ENCODE measurements around the gene FRAS1.

FRAS1 gene

DNA sequence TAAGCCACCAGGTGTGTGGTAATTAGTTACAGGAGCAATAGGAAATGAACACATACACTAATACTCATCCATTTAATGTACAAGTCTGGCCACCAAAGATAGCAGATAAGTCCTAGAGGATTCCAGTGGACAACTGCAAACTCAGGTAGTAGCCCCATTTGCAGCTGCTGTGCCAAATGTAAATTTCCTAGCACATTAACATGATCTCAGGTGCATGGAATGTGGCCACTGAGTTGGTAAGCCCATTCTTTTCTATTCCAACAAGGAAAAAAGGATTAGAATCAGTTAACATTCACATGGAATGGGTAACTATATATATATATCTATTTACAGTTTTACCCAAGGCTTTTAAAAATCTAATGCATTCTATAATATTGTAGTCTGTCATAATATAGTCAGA, 23.3 kb upstream of the FRAS1 start:
- Mint-ChIP-seq H3K27ac (no peak overlapping the region), H3K9me3 (peaks cover 4% of the 10 kb centered on the region), H3K4me3 (no peak overlapping the region), H3K36me3 (ENCODE audit: low read depth) (no peaks in the 10 kb centered on the region), H3K4me1 (no peaks in the 10 kb centered on the region), H3K27me3 (ENCODE audit: low read depth, poor library complexity) (peaks cover 15% of the 10 kb centered on the region)
- no peak for TF ChIP-seq CTCF (IDR thresholded peaks at IDR 0.05)
- DNase-seq = no peak

DNA sequence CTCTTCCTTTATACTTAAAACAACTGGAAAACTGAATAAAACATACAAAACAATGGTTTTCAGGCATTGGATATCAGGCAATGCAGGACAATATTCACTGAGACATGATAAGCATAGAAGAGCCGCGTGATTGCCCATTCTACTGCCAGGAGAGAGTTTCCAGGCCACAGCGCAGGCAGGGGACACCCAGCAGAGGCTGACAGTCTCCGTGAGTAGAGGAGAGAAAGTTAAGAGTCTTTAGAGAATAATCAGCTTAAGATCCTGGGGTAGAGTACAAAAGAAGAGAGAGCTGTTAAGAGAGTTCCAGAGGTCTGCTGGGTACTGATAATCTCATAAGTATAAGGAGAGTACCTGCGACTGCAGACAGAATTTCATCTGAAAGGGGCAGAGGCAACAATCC, 18.4 kb upstream of the FRAS1 start:
- H3K4me1 Mint-ChIP-seq = no peaks in the 10 kb centered on the region
- H3K27me3 Mint-ChIP-seq (ENCODE audit: low read depth, poor library complexity) = peaks cover 6% of the 10 kb centered on the region
- no peak for DNase-seq
- no peak for TF ChIP-seq CTCF (IDR thresholded peaks at IDR 0.05)
- peaks cover 18% of the 10 kb centered on the region for H3K9me3 Mint-ChIP-seq
- H3K4me3 Mint-ChIP-seq = no peak overlapping the region
- no peak overlapping the region for H3K27ac Mint-ChIP-seq
- H3K36me3 Mint-ChIP-seq (ENCODE audit: low read depth) = no peaks in the 10 kb centered on the region

GRCh38 chr4:78039678-78040077, 17.4 kb upstream of the FRAS1 start:
- DNase-seq = no peak
- H3K9me3 Mint-ChIP-seq = peaks cover 18% of the 10 kb centered on the region
- H3K4me1 Mint-ChIP-seq = no peaks in the 10 kb centered on the region
- H3K36me3 Mint-ChIP-seq (ENCODE audit: low read depth) = no peaks in the 10 kb centered on the region
- peaks cover 6% of the 10 kb centered on the region for H3K27me3 Mint-ChIP-seq (ENCODE audit: low read depth, poor library complexity)
- H3K4me3 Mint-ChIP-seq = no peak overlapping the region
- H3K27ac Mint-ChIP-seq = no peak overlapping the region
- no peak for TF ChIP-seq CTCF (IDR thresholded peaks at IDR 0.05)

GRCh38 chr4:78040431-78040830, 16.7 kb upstream of the FRAS1 start:
- Mint-ChIP-seq H3K36me3 (ENCODE audit: low read depth) (no peaks in the 10 kb centered on the region), H3K4me1 (peaks cover 5% of the 10 kb centered on the region), H3K4me3 (no peak overlapping the region), H3K9me3 (peaks cover 18% of the 10 kb centered on the region), H3K27me3 (ENCODE audit: low read depth, poor library complexity) (peaks cover 4% of the 10 kb centered on the region), H3K27ac (no peak overlapping the region)
- DNase-seq = no peak
- no peak for TF ChIP-seq CTCF (IDR thresholded peaks at IDR 0.05)

- no peak for DNase-seq
- Mint-ChIP-seq H3K4me1 (peaks cover 8% of the 10 kb centered on the region), H3K4me3 (no peak overlapping the region), H3K36me3 (ENCODE audit: low read depth) (no peaks in the 10 kb centered on the region), H3K27me3 (ENCODE audit: low read depth, poor library complexity) (no peaks in the 10 kb centered on the region), H3K9me3 (no peaks in the 10 kb centered on the region), H3K27ac (no peak overlapping the region)
- TF ChIP-seq CTCF (IDR thresholded peaks at IDR 0.05) = no peak
Observed at GRCh38 chr4:78047366-78047765, 9.8 kb upstream of the FRAS1 start.

DNA sequence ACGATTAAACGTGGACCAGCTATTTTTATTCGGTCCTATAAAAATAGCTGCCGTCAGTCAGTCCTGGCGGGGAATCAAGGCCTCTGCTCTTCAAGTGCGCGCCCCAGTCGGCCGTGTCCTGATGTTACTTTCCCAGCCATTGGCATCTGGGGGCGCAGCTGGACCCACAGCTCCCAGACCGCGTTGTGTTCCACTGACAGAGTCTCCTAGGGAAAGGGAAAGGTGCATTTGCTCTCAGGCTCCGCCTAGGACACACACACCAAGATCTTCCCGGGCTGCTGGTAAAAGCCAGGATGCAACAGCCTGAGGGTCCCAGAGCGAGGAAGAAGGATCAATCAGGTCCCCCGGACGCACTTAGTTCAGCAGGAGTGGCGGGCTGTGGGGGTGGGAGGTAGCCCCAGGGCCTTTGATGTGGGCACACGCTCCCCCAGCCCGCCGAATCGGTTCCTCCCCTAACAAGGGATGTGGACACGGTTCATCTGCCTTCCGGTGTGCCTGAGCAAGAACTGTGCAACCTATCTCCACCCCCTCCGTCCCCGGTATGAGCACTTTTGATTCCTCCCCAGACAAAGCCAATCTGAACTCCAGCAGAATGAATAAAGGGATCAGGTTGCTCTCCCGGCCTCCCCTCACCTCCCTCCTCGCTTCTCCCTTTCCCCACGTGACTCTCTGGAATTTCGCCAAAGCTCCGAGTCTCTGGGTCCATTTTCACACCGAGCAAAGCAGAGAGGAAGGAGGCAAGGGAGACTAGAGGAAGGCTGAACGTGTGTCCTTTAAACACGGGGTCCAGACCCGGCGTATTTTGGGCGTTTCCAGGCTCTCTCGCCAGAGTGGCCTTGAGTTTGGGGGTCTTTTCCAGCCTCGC, 626 bp upstream of the FRAS1 start:
- peak; percentile 71 for DNase-seq
- peaks cover 41% of the 10 kb centered on the region for H3K4me1 Mint-ChIP-seq
- peak overlapping the region; percentile 91 for H3K27ac Mint-ChIP-seq
- no peaks in the 10 kb centered on the region for H3K9me3 Mint-ChIP-seq
- H3K36me3 Mint-ChIP-seq (ENCODE audit: low read depth) = no peaks in the 10 kb centered on the region
- no peaks in the 10 kb centered on the region for H3K27me3 Mint-ChIP-seq (ENCODE audit: low read depth, poor library complexity)
- peak overlapping the region; percentile 98 for H3K4me3 Mint-ChIP-seq
- TF ChIP-seq CTCF (IDR thresholded peaks at IDR 0.05) = no peak
